HCT116 (cell line): ENCODE results near the gene CAMSAP1. TPM values are rescaled to one million over a fixed set of nuclear protein-coding genes. Genes with fewer than 3 reads are reported as not detected.

ENCODE experiments used
- ATAC-seq: fragments of 200-7000 bp; cut with Tn5 transposase; 2 replicates; pipeline ENCODE4 v1.9.1; 2020; ENCODE audit warnings: mild to moderate bottlenecking, moderate library complexity
- BruUV-seq: library from RNA; stranded (reverse); fragments of 400-500 nt; replicated peaks from 2 replicates; lab custom pipeline; 2021; lab: Mats Ljungman, UMichigan
- CTCF ChIA-PET: fragments of 300-600 bp; sonication (Branson Sonifier 250); formaldehyde crosslinking; loops from one replicate; lab custom pipeline; 2021; ENCODE audit warnings: antibody characterized with exemption; lab: Charles Lee
- POLR2A ChIA-PET: fragments of 300-600, 350-600 bp; sonication (Branson Sonifier 250); formaldehyde crosslinking; loops from one replicate; lab custom pipeline; 2021; ENCODE audit warnings: antibody characterized with exemption; lab: Charles Lee
- RAD21 ChIA-PET, 2 experiments: fragments of 300-600 bp; sonication (Branson Sonifier 250); formaldehyde crosslinking; loops; one replicate each; lab custom pipeline; 2023; ENCODE audit warnings: low total read pairs in 2 of 2; ENCODE audit not compliant: uncharacterized antibody in 2 of 2, unreplicated experiment in 2 of 2, low non-redundant PET in 1 of 2; lab: Charles Lee
- DNase-seq: peaks from one replicate; pipeline ENCODE4 v3.0.0-alpha.2; 2010; ENCODE audit warnings: low read depth, low spot score
- H2AFZ ChIP-seq: fragments of 200-600 bp; shearing (Covaris generic), sonication (generic); 2 replicates; pipeline ENCODE4 v1.6.1; 2017; ENCODE audit warnings: low read depth, mixed run types, mixed read lengths, antibody characterized with exemption, low read length; ENCODE audit not compliant: poor library complexity, severe bottlenecking
- H3K27ac ChIP-seq: 2 replicates; pipeline ENCODE4 v1.5.1; 2012; ENCODE audit warnings: low read depth, low read length
- H3K27me3 ChIP-seq: fragments of 200-600 bp; sonication (generic); 2 replicates; pipeline ENCODE4 v1.6.1; 2016; ENCODE audit warnings: mixed run types, low read length, mixed read lengths; ENCODE audit not compliant: insufficient read depth
- H3K36me3 ChIP-seq, 2 experiments: fragments of 200-500 bp in 1 of 2; fragments of 200-600 bp in 1 of 2; sonication (Bioruptor generic) in 1 of 2; sonication (generic) in 1 of 2; 2 replicates each; pipeline versions ENCODE4 v1.5.1 to v1.6.1; 2014 to 2016; ENCODE audit warnings: low read length in 2 of 2, inconsistent platforms in 1 of 2, mixed read lengths in 1 of 2, mixed run types in 1 of 2; ENCODE audit not compliant: insufficient read depth in 2 of 2, control insufficient read depth in 1 of 2
- H3K4me1 ChIP-seq, 2 experiments: fragments of 200-600 bp in 1 of 2; sonication (generic) in 1 of 2; 2 replicates each; pipeline versions ENCODE4 v1.5.1 to v1.6.1; 2012 to 2017; ENCODE audit warnings: low read length in 2 of 2, inconsistent platforms in 1 of 2, mild to moderate bottlenecking in 1 of 2, mixed read lengths in 1 of 2, mixed run types in 1 of 2, moderate library complexity in 1 of 2; ENCODE audit not compliant: insufficient read depth in 2 of 2, control insufficient read depth in 1 of 2
- H3K4me2 ChIP-seq: fragments of 200-600 bp; sonication (generic); 2 replicates; pipeline ENCODE4 v1.6.1; 2017; ENCODE audit warnings: mixed run types, low read length, mixed read lengths
- H3K4me3 ChIP-seq, 2 experiments: fragments of 200-600 bp in 1 of 2; sonication (generic) in 1 of 2; replicated peaks in 1 of 2; 2 replicates each; pipeline ENCODE4 v1.5.1; 2011 to 2016; ENCODE audit warnings: low read length in 2 of 2, control low read depth in 1 of 2, low read depth in 1 of 2, mild to moderate bottlenecking in 1 of 2, mixed read lengths in 1 of 2, mixed run types in 1 of 2
- H3K79me2 ChIP-seq: fragments of 200-600 bp; sonication (generic); 2 replicates; pipeline ENCODE4 v1.6.1; 2017; ENCODE audit warnings: mild to moderate bottlenecking, mixed run types, low read length, moderate library complexity, mixed read lengths; ENCODE audit not compliant: insufficient read depth
- H3K9ac ChIP-seq: fragments of 200-600 bp; sonication (generic); 2 replicates; pipeline ENCODE4 v1.6.1; 2016; ENCODE audit warnings: low read length, mixed read lengths
- H3K9me2 ChIP-seq: fragments of 200-600 bp; sonication (generic), shearing (Covaris generic); 2 replicates; pipeline ENCODE4 v1.6.1; 2017; ENCODE audit warnings: mixed run types, mild to moderate bottlenecking, moderate library complexity; ENCODE audit not compliant: insufficient read depth
- H3K9me3 ChIP-seq, 2 experiments: fragments of 200-500 bp in 1 of 2; fragments of 200-600 bp in 1 of 2; sonication (Bioruptor generic) in 1 of 2; sonication (generic) in 1 of 2; 2 replicates each; pipeline ENCODE4 v1.6.1; 2014 to 2017; ENCODE audit warnings: low read length in 2 of 2, mixed read lengths in 2 of 2, inconsistent platforms in 1 of 2, low read depth in 1 of 2, mild to moderate bottlenecking in 1 of 2, mixed run types in 1 of 2, moderate library complexity in 1 of 2; ENCODE audit not compliant: control insufficient read depth in 1 of 2, insufficient read depth in 1 of 2
- H4K20me1 ChIP-seq: fragments of 200-600 bp; sonication (generic), shearing (Covaris generic); 2 replicates; pipeline ENCODE4 v1.6.1; 2017; ENCODE audit warnings: mixed run types, mild to moderate bottlenecking, moderate library complexity; ENCODE audit not compliant: insufficient read depth
- CBX3 ChIP-seq: IDR thresholded peaks from 2 replicates; pipeline ENCODE4 v1.6.1; 2012; ENCODE audit warnings: low read depth
- CEBPB ChIP-seq: IDR thresholded peaks from 2 replicates; pipeline ENCODE4 v1.6.1; 2012; ENCODE audit warnings: low read depth
- FOSL1 ChIP-seq: IDR thresholded peaks from 2 replicates; pipeline ENCODE4 v1.6.1; 2012; ENCODE audit warnings: low read depth
- JUND ChIP-seq: IDR thresholded peaks from 2 replicates; pipeline ENCODE4 v1.6.1; 2012
- RAD21 ChIP-seq: IDR thresholded peaks from 2 replicates; pipeline ENCODE4 v1.6.1; 2012; ENCODE audit warnings: low read depth, mild to moderate bottlenecking
- SIN3A ChIP-seq: IDR thresholded peaks from 2 replicates; pipeline ENCODE4 v1.6.1; 2012; ENCODE audit warnings: low read depth
- ZFX ChIP-seq: fragments of 450-650 bp; IDR thresholded peaks from 2 replicates; pipeline ENCODE4 v1.6.1; 2017
- ZNF274 ChIP-seq: fragments of 200-500 bp; sonication (Bioruptor generic); IDR thresholded peaks from 2 replicates; pipeline ENCODE4 v1.6.1; 2014; ENCODE audit warnings: mild to moderate bottlenecking, low read depth, low read length, inconsistent platforms
- intact Hi-C: fragments of 100-400 bp; cut with micrococcal nuclease; formaldehyde crosslinking; loops from 2 replicates; pipeline ENCODE4 v1.10.0; 2022
- total RNA-seq: library from RNA; stranded (reverse); gene quantifications from one replicate; pipeline ENCODE4 v1.2.1, GENCODE V29; 2021; ENCODE audit not compliant: unreplicated experiment
- TF ChIP-seq, protein P1 (sequence below): IDR thresholded peaks from 2 replicates; pipeline ENCODE4 v1.6.1; 2011; ENCODE audit warnings: mild to moderate bottlenecking, low read length, moderate library complexity; ENCODE audit not compliant: insufficient replicate concordance; ENCODE audit errors: extremely low read depth
- TF ChIP-seq, protein P2 (sequence below), 3 experiments: fragments of 200-600 bp in 1 of 3; sonication (generic) in 1 of 3; IDR thresholded peaks in 2 of 3; conservative IDR thresholded peaks in 1 of 3; 2 replicates each; pipeline ENCODE4 v1.5.1; 2012 to 2017; ENCODE audit warnings: low read depth in 2 of 3, low read length in 2 of 3, antibody characterized with exemption in 1 of 3, borderline replicate concordance in 1 of 3, control low read depth in 1 of 3, mild to moderate bottlenecking in 1 of 3, mixed read lengths in 1 of 3, mixed run types in 1 of 3, moderate library complexity in 1 of 3; ENCODE audit not compliant: insufficient read depth in 1 of 3

The CAMSAP1 gene
- total RNA-seq, 1 experiment from 2014 or later, result 33.1 TPM

DNA sequence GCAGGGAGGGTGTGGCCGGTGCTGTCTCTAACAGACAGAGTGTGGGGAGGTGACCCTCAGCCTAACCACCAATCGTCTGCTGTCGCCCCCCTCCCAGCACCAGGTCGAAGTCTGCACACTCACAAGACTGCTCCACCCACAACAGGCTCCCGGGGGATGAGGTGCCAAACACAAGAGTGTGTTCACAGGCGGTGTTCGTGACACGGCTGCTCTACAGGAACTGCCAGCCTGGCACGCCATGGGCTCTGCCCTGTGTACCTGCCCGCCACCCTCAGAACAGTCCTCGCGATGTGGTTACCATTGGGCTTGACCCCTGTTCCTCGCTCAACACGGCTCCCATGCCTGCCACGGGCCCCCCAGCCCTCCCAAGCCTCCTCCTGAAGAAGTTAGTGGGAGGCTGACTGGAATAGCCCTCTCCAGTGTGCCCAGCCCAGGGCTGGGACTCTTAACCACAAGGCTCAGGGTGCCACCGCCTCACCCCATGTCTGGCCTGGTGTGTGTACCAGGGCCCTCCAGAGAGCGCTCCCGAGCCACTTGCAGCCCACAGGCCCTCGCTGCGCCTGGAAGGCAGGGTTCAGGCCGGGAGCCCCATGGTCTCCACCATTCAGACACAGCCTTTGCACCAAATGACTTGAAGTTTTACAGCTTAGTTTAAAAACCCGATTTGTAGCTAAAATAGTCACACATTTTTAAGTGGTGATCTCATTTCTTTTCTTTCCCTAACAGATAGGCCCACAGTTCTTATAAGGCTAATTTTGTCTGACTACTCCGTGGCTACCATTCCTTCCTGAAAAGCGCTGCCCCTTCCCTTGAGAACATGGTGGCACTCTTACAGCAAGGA is 102.5 kb downstream of the CAMSAP1 start:
- H3K4me1 ChIP-seq, result peaks cover 0 to 4% of the 10 kb centered on the region in 2 experiments; a peak in 1 of 4 replicates
- H3K9ac ChIP-seq, result no peak overlapping the region
- H3K27me3 ChIP-seq, result no peaks in the 10 kb centered on the region
- ChIA-PET POLR2A (no interaction called here), CTCF (no interaction called here), RAD21 (no interaction called here)
- no peaks in the 10 kb centered on the region for H3K9me3 ChIP-seq
- no peak overlapping the region for H3K4me3 ChIP-seq
- H3K27ac ChIP-seq, result no peak overlapping the region
- H3K79me2 ChIP-seq, result no peaks in the 10 kb centered on the region
- no peak overlapping the region for H3K4me2 ChIP-seq
- no peaks in the 10 kb centered on the region for H4K20me1 ChIP-seq
- H3K36me3 ChIP-seq, result peaks cover 0 to 1% of the 10 kb centered on the region in 2 experiments; a peak in 3 of 4 replicates
- peak; percentile 75 for ATAC-seq
- DNase-seq, result no peak
- H3K9me2 ChIP-seq, result no peaks in the 10 kb centered on the region
- no TSS peak for BruUV-seq
- H2AFZ ChIP-seq, result no peak overlapping the region
- TF ChIP-seq CBX3 (no peak), SIN3A (no peak), RAD21 (peak; percentile 22; the same call in 1 of the 2 replicates), ZFX (no peak), CEBPB (no peak), JUND (no peak), ZNF274 (no peak), FOSL1 (no peak)
- TF ChIP-seq, protein P1, sequence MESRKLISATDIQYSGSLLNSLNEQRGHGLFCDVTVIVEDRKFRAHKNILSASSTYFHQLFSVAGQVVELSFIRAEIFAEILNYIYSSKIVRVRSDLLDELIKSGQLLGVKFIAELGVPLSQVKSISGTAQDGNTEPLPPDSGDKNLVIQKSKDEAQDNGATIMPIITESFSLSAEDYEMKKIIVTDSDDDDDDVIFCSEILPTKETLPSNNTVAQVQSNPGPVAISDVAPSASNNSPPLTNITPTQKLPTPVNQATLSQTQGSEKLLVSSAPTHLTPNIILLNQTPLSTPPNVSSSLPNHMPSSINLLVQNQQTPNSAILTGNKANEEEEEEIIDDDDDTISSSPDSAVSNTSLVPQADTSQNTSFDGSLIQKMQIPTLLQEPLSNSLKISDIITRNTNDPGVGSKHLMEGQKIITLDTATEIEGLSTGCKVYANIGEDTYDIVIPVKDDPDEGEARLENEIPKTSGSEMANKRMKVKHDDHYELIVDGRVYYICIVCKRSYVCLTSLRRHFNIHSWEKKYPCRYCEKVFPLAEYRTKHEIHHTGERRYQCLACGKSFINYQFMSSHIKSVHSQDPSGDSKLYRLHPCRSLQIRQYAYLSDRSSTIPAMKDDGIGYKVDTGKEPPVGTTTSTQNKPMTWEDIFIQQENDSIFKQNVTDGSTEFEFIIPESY, result no peak
- TF ChIP-seq, protein P2, sequence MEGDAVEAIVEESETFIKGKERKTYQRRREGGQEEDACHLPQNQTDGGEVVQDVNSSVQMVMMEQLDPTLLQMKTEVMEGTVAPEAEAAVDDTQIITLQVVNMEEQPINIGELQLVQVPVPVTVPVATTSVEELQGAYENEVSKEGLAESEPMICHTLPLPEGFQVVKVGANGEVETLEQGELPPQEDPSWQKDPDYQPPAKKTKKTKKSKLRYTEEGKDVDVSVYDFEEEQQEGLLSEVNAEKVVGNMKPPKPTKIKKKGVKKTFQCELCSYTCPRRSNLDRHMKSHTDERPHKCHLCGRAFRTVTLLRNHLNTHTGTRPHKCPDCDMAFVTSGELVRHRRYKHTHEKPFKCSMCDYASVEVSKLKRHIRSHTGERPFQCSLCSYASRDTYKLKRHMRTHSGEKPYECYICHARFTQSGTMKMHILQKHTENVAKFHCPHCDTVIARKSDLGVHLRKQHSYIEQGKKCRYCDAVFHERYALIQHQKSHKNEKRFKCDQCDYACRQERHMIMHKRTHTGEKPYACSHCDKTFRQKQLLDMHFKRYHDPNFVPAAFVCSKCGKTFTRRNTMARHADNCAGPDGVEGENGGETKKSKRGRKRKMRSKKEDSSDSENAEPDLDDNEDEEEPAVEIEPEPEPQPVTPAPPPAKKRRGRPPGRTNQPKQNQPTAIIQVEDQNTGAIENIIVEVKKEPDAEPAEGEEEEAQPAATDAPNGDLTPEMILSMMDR (IDR thresholded peaks at IDR 0.05 in 2 of 3, conservative IDR thresholded peaks at IDR 0.05 in 1 of 3; ENCODE audit: borderline replicate concordance in 1 of 3, insufficient read depth in 1 of 3, low read depth in 2 of 3, low read length in 2 of 3), result peak in 2 of 3 experiments; percentile 11 to 31; a peak in 1 of 6 replicates
- intact Hi-C loops, result no loop called here
